Left forelimb (tissue), 1 donor: ENCODE results near the gene HNRNPA2B1.
A peak's percentile ranks its signal among the peaks of the same experiment; 100 is the strongest.

Experiments
- DNase-seq: peaks from one replicate; pipeline ENCODE4 v3.0.0-alpha.2; 2018; ENCODE audit warnings: low spot score

Gene HNRNPA2B1

GRCh38 chr7:26200444-26201246 is at the start of gene HNRNPA2B1:
Gene HNRNPA2B1 (minus strand): TSS chr7:26200746. CDS start chr7:26200577, 169 bp downstream.
- peak; percentile 98 for DNase-seq

GRCh38 chr7:26250239-26250638 is 49.7 kb upstream of the HNRNPA2B1 start:
- DNase-seq = no peak

- DNase-seq = no peak
Measured at GRCh38 chr7:26245150-26245549, 44.6 kb upstream of the HNRNPA2B1 start.

- DNase-seq = no peak
Measured at GRCh38 chr7:26238032-26238431, 37.5 kb upstream of the HNRNPA2B1 start.

- no peak for DNase-seq
Measured at GRCh38 chr7:26237035-26237807, 36.7 kb upstream of the HNRNPA2B1 start.

GRCh38 chr7:26233902-26234511 is 33.5 kb upstream of the HNRNPA2B1 start:
- no peak for DNase-seq

GRCh38 chr7:26227987-26228386 is 27.4 kb upstream of the HNRNPA2B1 start:
- no peak for DNase-seq

- no peak for DNase-seq
Measured at GRCh38 chr7:26224359-26224758, 23.8 kb upstream of the HNRNPA2B1 start.

GRCh38 chr7:26216049-26216448 is 15.5 kb upstream of the HNRNPA2B1 start:
- DNase-seq = no peak

GRCh38 chr7:26213807-26214515 is 13.4 kb upstream of the HNRNPA2B1 start:
- no peak for DNase-seq

GRCh38 chr7:26212921-26213718 is 12.6 kb upstream of the HNRNPA2B1 start:
- no peak for DNase-seq

GRCh38 chr7:26208040-26208439 is 7.5 kb upstream of the HNRNPA2B1 start:
- no peak for DNase-seq

- no peak for DNase-seq
Measured at GRCh38 chr7:26203016-26203415, 2.5 kb upstream of the HNRNPA2B1 start.

- DNase-seq = no peak
Measured at GRCh38 chr7:26202019-26202990, 1.8 kb upstream of the HNRNPA2B1 start.

- peak; percentile 95 for DNase-seq
Measured at GRCh38 chr7:26201247-26202018, 887 bp upstream of the HNRNPA2B1 start, which contains the start of gene CBX3. Gene CBX3 (plus strand): TSS chr7:26201745. CDS start chr7:26202999, 1,254 bp downstream.

GRCh38 chr7:26200038-26200443 is 505 bp downstream of the HNRNPA2B1 start:
- peak; percentile 87 for DNase-seq

- peak; percentile 81 for DNase-seq
Measured at GRCh38 chr7:26199301-26200037, 1.1 kb downstream of the HNRNPA2B1 start.

GRCh38 chr7:26198781-26199169 is 1.8 kb downstream of the HNRNPA2B1 start:
- no peak for DNase-seq
